GM19043 (cell line): ENCODE data around the gene USP36.
"Not testable (repeated sequence)": the region's sequence is repeated elsewhere in the genome, so short reads cannot be mapped to it uniquely, and the experiment has no call there.

Experiments
- ATAC-seq: cut with Tn5 transposase; IDR thresholded peaks from one replicate; pipeline ENCODE4 v1.9.1; 2021; ENCODE audit warnings: low read depth; ENCODE audit not compliant: unreplicated experiment

Gene USP36

DNA sequence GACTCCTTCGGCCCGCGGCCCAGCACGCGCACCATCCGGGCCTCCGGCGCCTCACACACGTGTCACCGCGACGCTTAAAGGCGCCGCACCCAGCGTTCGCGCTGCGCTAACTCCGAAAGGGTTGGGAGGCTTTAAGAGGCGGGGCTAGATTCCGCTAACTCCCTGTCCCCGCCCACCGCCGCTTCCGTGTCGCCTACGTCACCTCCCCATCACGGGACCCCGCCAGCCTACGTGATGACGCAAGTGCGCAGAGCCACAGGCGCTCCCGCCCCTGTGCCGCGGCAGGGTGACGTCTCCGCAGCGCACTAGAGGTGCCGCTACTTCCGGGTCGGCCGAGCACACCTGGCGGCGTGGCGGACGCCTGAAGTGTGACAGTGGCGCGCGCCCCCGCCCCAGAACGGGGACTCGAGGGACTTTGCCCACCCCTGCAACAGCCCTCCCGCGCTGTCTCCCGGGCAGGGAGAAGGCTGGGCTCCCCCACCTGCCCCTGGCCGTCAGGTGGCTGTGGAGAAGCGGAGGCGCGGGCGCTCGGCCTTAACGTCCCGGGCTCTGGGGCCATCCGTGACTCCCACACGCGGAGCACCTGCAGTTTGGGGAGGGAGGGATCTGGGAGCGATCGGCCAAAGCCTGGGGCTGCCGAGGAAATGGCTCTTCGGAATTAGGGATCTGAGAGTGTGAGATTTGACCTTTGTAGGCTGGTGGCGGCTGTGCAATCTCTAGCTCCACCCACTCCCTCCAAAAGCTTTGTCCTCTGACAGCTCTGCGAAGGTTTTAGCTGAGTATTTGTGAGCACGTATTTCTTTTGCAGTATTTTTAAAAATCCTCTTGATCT lies at the start of gene USP36:
USP36 (minus strand) TSS at position 35 of the 832 bp plus-strand sequence. CDS start 4,451 bp downstream, outside the sequence.
- ATAC-seq = peak; percentile 87

DNA sequence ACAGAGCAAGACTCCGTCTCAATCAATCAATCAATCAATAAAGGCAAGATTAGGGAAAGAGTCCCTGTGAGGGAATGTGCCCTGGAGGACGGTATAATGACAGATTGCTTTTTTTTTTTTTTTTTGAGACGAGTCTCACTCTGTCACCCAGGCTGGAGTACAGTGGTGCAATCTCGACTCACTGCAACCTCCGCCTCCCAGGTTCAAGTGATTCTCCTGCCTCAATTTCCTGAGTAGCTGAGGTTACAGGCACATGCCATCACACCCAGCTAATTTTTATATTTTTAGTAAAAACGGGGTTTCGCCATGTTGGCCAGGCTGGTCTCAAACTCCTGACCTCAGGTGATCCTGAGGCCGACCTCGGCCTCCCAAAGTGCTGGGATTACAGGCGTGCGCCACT lies 49.5 kb upstream of the USP36 start:
- ATAC-seq = not testable (repeated sequence)

DNA sequence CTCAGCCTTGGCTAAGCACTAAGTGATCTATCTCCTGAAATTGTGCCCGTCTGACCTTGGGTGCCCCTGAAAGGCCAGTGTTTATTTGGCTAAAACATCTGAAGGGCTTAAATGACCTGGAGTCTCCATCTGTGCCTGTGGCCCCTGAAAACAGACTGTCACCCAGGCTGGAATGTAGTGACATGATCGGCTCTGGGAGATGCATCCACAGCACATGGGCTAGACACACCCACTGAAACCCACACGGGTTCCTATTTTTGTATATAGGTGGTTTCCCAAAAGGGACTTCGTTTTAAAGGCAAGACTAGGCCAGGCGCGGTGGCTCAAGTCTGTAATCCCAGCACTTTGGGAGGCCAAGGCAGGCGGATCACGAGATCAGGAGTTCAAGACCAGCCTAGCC lies 48.9 kb upstream of the USP36 start:
- ATAC-seq = no peak

DNA sequence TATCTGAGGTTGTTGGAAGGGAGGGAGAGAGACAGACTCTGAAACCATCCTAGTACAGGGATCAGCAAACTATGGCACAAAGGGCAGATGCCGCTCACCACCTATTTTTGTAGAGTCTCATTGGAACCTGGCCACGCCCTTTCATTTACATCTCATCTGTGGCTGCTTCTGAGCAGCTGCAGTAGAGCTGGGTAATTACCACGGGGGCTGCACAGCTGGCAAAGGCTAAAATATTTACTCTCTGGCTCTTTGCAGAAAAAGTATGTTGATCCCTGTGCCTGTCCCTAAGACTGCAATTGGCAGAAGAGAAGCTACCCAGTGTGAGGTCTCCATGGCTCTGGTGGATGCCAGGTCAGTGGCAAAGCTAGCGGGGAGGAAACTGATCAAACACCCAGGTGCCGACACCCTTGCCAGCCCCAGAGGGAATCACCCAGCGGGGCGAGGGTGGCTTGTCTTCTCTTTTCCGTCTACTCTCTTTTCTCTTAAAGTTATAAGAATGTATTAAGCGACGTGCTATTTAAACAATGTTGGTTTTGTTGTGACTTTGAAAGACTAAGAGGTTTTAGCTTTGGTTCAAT lies 48.4 kb upstream of the USP36 start:
- ATAC-seq = no peak

DNA sequence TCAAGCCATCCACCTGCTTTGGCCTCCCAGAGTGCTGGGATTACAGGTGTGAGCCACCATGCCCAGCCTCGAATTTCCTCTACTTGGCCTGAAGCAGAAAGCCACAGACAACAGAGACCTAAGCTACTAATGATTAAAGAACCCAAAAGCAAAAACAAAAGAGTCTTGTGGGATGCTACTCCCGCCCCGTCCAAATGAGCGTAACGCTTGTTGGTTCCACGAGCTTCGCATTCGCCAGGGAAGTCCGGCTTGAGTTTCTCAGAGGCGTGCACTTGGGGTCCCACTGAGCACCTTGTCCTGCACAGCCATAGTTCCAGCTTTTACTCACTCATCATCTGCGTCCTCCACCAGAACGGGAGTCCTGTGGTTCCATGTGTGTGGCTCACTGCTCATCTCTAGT lies 46.3 kb upstream of the USP36 start:
- no peak for ATAC-seq

DNA sequence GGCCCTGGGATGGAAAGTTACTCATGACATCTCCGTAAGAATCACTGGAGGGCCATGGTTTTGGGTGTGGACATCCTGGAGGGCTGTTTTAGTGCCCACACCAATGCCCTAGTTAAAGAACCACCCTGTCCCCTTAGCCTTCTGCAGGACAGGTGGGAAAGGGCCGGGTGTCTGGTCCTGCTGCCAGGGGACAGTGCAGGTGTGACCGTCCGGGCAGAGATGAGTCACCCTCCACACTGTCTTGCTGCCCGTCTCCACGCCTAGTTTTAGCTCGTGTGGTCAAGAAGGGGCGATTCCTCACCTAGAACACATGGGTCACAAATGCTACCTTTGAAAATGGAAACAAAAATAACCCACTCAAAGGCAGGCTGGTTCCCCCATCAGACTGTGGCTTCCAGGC lies 45.3 kb upstream of the USP36 start:
- no peak for ATAC-seq

DNA sequence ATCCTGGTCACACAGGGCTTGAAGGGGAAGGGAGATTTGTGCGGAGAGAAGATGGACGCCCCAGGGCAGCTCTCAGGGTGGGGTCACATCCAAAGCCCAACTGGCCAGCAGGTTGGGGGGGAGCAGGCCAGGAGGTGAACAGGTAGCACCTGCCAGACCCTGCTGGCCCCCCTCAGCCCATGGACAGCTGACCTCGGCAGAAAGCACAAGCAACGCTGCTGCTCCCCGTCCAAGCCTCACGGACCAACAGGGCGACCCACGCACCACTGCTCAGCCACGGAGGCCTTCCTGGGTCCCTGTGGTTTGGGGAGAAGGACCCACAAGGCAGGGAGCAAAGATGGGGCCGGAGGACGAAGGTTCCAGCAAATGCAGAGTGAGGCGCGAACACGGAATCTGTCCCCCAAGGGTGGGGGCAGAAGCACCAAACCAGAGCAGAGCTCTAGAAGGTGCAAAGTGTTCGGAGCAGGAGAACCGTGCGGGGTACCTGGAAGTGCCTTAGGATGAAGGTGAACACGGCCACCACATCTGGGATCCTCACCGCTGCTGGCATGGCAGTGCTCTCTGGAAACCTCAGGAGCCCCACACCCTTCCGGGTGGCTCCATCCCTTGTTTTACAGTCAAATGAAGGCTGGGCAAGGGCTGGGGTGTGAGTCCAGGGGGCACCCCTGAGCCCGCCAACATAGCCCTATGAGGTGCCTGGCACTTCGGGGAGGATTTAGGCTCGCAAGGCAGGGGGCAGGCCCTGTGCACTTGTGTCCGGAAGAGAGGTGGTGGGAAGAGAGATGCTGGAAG lies 44.5 kb upstream of the USP36 start:
- ATAC-seq = no peak

DNA sequence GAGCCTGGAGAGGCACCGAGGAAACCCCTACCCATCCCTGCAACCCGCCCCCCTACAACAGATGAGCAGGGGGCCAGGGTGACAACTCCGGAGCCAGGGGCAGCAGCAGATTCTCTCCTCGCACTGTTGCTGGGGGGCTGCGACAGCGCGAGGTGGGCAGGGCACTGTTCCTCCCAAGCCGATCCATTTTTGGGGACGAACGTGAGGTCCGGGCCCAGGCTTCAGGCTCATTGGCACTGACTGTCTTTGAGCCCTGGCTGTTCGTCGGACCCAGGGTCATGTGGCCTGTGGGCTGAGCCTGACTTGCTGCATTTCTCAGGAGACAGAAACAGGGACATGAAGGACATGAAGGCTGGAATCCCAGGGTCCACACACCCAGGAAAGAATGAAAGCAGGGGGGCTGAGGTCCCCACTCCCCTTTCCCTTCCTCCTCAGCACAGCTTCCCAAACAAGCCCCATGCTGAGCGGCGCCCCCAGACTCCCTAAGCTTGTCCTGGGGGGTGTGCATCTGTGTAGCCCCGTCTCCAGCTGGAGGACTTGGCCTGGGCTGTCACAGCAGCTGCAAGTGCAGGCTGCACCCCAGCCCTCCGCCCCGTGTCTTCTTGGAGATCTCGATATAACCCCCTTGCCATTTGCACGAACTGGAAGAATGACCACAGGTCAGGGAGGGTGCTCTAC lies 43.7 kb upstream of the USP36 start:
- no peak for ATAC-seq

DNA sequence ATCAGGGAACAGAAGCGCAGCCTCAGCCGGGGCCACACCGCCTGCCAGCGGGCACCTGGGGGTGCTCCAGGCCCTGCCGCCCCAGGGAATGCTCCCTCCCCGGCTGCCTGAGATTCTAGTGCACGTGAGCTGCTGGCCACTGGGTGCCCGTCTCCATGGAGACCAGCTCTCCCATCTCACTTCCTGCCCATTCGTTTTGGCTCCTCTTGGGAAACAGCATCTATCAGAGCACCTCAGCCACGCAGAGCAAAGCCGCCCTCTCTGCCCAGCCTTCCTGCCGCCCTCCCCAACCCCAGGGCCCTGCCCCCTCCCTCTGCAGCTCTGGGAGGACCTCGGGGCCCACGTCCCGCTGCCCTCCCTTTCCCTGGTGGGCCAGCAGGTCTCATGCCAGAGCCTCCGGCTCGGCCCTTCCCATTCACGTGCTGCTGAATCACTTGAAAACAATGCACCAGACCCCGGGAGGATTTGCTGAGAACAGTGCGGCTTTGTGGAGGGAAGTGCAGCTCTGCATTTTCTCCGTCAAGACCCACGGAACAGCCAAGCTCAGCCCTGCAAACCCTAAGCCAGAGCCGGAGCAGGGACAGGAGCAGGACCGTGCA lies 43.0 kb upstream of the USP36 start:
- no peak for ATAC-seq

DNA sequence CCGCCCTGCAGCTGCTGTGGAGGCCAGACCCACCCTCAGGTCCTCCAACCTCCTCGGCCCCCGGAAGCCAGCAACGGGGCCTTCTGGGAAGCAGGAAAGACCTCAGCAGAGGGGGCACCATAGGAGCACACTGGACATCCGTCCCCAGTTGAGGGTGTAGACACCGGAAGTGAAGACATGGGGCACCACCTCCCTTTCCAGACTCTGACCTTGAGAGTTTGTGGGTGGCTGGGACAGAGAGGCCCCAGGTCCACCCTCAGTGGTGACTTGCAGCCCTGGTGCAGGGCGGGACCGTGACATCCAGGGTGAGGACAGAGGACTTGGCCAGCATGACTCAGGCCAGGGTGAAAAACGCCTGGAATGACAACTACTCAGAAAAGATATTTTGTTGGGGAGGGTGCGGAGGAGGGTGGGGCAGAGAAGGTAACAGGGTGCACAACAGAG lies 42.5 kb upstream of the USP36 start:
- no peak for ATAC-seq

DNA sequence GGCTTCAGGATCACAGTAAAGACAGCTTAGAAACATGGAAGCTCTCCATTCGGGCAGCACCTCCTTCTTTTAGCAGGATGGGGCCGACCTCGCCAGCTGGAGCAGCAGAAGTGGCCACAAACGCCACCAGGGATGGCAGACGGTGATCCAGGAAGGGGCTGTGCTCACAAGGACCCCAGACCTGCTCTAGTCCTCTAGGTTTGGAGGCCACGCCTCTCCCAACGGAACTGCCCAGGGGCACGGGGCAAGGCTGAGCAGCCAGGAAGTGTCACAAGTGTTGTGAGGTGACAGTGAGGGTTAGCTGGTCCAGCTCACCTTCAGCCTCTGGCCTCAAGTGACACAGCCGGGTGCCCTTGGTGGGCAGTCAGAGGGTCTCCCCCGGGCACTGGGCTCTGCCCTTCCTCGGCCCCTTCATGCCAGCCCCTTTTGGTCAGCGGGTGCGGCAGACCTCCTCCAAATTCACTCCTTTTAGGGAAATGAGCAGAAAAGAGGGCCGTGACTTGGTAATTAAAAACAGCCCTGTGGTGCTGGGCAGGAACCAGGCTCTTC lies 42.0 kb upstream of the USP36 start:
- no peak for ATAC-seq

DNA sequence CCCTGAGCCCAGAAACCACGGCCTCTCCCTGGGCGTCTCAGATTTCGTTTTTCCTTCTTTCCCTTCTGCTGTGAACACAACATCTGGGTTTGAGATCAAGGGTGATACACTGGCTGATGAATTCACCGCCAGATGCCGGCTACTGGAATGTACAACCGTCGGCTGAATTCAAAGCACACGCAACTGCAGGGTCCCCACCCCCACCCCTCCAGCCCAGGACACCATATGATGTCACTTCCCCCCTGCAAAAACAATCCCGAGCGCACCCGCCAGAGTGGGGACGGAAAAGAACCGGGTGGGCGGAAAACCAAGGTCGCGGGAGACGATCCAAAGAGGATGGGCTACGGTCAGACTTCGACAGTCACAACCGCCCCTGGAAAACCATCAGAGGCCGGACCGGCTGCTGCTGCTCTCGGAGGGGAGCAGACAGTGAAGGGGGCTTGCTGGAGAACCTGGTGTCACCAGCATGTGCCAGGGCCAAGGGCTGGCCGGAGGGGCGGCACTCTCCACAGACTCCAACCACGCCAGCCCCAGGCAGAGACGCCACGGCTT lies 39.1 kb upstream of the USP36 start:
- no peak for ATAC-seq

DNA sequence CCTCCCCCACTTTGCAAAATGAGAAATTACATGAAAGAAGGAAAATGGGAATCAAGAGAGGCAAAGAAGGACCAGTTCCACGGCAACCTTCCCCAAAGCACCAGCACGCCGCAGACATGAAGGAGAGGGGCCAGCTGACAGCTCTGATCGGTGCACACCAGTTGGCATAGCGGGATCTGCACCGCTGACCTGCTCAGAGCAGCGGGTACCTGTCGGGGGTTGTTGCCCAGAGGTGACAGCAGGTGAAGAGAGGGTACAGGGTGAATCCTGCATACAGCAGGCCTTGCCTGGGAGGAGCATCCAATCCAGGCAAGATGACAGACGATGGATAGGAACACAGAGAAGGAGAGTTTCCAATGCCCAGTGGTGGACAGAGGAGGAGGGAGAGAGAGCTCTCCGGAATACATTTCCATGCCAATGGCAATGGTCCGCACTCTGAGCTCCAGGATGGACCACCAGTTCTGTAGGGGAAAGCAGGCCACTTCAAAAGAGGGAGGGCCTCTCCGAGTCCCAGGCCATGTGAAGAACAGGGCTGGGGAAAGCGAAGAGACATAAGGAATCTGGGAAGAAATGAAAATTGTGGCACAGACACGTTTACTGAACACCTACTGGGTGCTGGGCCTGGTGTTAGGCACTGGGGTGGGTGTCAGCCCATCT lies 38.4 kb upstream of the USP36 start:
- ATAC-seq = no peak

DNA sequence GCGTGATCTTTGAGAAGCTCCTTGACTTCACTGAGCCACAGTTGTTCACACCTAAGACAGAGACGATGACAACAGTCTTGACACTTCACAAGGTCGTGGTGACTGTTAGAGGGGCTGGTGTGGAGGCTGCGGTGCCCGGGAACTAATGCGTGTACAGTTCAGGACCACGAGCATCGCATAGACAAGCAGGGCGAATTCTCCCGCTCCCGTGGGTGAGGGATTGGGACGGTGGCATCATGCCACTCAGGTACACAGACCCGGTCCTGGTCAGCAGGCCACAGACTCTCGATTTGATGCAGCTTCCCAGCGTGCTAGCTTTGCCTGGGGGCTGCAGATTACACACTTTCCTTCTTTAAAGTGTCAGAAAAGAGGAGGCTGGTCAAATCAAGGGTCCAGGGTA lies 37.6 kb upstream of the USP36 start:
- ATAC-seq = no peak

DNA sequence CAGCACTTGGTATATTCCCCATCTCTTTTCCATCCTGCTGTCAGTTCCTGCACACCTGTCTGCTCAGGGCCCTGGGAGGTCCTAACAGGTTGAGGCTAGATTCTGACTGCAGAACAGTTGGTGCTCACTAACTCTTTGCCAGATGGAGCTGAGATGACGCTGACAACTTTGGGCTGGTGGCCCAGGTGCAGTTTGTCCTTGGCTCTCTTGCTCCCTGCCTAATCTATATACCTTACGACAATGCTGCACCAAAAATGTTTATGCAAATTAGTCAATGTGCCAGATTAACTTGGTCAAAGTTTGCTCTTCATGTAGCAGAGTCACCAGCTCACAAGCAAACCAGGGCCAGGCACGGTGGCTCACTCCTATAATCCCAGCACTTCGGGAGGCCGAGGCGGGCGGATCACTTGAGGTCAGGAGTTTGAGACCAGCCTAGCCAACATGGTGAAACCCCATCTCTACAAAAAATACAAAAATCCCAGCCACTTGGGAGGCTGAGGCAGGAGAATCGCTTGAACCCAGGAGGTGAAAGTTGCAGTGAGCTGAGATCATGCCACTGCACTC lies 36.4 kb upstream of the USP36 start:
- ATAC-seq = not testable (repeated sequence)

DNA sequence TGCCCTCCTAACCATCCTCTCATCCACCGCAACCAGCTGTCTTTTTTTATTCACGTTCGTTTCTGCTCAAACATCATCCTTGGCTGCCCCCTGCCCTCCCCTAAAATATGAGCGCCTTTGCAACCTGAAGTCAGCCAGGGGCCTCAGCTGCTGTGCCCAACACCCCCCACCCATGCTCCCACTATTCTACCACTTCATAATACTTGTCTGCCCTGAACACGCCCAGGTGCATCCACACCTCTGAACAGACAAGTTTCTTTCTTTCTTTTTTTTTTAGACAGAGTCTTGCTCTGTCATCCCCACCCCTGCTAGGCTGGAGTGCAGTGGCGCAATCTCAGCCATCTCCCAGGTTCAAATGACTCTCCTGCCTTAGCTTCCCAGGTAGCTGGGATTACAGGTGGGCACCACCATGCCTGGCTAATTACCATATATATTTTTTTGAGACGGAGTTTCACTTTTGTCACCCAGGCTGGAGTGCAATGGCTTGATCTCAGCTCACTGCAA lies 35.5 kb upstream of the USP36 start:
- no peak for ATAC-seq

DNA sequence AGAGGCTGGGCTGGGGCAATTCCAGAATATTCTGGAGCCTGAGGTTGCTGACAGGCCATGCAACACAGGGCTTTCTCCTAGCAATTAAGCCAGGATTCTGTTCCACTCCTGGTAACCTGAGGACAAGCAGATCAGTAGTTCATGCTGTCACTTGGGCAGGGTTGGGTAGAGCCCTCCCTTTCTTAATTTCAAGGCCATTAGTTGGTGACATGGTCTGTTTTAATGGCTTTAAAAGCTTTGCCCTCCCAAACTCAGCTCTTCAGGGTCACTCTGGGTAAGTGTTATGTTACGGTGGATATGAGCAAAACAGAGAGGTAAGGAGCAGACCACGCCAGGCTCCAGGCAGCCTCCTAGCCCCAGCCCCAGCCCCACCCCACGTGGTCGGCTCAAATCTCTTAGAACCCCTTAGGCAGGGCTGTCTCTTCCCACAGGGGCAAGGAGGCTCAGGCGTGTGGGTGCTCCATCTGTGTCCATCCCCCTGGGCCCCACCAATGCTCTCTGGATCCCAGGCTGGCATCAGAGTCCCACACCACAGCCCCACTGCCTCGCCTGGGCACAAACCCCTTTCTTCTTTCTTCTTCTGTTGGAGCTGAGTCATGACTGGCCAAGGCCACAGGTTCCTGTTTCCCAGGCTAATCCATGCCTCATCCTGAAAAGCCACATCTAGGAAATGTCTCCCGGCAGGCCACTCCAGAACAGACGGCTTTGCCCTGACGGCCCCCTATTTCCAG lies 34.9 kb upstream of the USP36 start:
- no peak for ATAC-seq
